Stimulated activated CD4-positive, alpha-beta T cell treated with anti-CD3 and anti-CD28 coated beads, TNF-alpha, amount 100 ng/mL, for 1 hour (primary cell): ENCODE data around the gene SLC25A3.

Experiments
- DNase-seq, 3 donors: peaks; one replicate each; pipeline ENCODE4 v3.0.0-alpha.2; 2020; ENCODE audit warnings: low read depth in 3 of 3, low spot score in 1 of 3

SLC25A3 gene

GRCh38 chr12:98653866-98654493, 60.5 kb downstream of the SLC25A3 start:
- DNase-seq = no peak
